Spleen (tissue), 7 donors: ENCODE measurements around the gene FSTL4.

Source experiments
- POLR2A ChIP-seq, 3 donors: fragments of 450-650 bp; IDR thresholded peaks; one replicate each; pipeline ENCODE4 v1.5.1; 2017; ENCODE audit warnings: antibody characterized with exemption in 3 of 3, mild to moderate bottlenecking in 1 of 3
- TF ChIP-seq, protein P1 (sequence below), 11 experiments: fragments of 200-600 bp in 7 of 11; fragments of 450-650 bp in 4 of 11; sonication (generic) in 4 of 11; IDR thresholded peaks in 8 of 11; conservative IDR thresholded peaks in 3 of 11; 1 replicate in 7 of 11; 2 replicates in 4 of 11; pipeline versions ENCODE4 v1.4.0 to v1.8.0; 2016 to 2021; ENCODE audit warnings: antibody characterized with exemption in 11 of 11, inconsistent platforms in 4 of 11, mild to moderate bottlenecking in 1 of 11
- donor health status: DM: no; HTN: no; CAD: no; lungs with moderate emphysema.
- donor health status: DM: no; HTN: no; CAD: no.
- donor health status: DM: no; HTN: no; CAD: no.

DNA sequence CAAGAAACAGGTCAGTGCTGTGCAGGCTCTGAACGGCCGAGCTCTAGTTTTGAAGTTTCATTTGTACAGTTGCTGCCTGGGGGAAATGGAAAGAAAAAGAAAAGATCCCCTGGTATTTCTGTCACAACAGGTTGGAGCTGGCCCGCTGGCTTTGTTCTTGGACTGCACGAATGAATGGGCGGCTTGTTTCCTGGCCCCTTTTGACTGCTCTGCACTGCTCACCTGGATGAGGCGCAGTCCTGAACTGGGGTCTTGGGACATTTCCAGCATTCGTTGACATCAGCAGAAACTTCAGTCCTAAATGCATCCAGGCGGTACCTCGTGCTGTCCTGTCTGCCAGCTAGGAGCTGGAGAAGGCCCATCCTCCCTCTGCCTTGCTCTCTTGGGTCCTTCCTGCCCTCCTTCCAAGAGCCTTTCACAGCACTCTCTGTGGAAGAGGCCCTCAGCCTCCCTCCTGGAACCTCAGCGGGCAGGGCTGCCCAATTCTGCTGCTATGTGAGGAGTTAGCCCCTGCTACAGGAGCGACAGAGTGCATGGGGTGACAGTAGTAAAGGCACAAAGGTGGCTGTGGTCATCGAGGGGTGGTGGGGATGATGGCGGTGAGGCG, 189.2 kb downstream of the FSTL4 start:
- TF ChIP-seq, protein P1, sequence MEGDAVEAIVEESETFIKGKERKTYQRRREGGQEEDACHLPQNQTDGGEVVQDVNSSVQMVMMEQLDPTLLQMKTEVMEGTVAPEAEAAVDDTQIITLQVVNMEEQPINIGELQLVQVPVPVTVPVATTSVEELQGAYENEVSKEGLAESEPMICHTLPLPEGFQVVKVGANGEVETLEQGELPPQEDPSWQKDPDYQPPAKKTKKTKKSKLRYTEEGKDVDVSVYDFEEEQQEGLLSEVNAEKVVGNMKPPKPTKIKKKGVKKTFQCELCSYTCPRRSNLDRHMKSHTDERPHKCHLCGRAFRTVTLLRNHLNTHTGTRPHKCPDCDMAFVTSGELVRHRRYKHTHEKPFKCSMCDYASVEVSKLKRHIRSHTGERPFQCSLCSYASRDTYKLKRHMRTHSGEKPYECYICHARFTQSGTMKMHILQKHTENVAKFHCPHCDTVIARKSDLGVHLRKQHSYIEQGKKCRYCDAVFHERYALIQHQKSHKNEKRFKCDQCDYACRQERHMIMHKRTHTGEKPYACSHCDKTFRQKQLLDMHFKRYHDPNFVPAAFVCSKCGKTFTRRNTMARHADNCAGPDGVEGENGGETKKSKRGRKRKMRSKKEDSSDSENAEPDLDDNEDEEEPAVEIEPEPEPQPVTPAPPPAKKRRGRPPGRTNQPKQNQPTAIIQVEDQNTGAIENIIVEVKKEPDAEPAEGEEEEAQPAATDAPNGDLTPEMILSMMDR (IDR thresholded peaks at IDR 0.05 in 8 of 11, conservative IDR thresholded peaks at IDR 0.05 in 3 of 11): no peak
- TF ChIP-seq POLR2A (IDR thresholded peaks at IDR 0.05): no peak
